ENCODE results near the gene KRTAP12-2. TPM values are rescaled to one million over a fixed set of nuclear protein-coding genes. Genes with fewer than 3 reads are reported as not detected.
A peak's percentile ranks its signal among the peaks of the same experiment; 100 is the strongest.

Gene KRTAP12-2
- not detected for total RNA-seq

- no peak for DNase-seq (ENCODE audit: low spot score)
Observed at GRCh38 chr21:44666401-44667320, at the start of gene KRTAP12-2. Gene KRTAP12-2, minus strand, starts transcription at chr21:44666927. Its CDS starts 41 bp downstream, at chr21:44666886.

- DNase-seq (ENCODE audit: low spot score), result peak; percentile 20
Observed at GRCh38 chr21:44714905-44715304, 48.2 kb upstream of the KRTAP12-2 start.

- DNase-seq (ENCODE audit: low spot score), result peak; percentile 32
Observed at GRCh38 chr21:44713846-44714245, 47.1 kb upstream of the KRTAP12-2 start.

GRCh38 chr21:44713130-44713529 lies 46.4 kb upstream of the KRTAP12-2 start:
- peak; percentile 40 for DNase-seq (ENCODE audit: low spot score)

- DNase-seq (ENCODE audit: low spot score), result peak; percentile 29
Observed at GRCh38 chr21:44712203-44713028, 45.7 kb upstream of the KRTAP12-2 start.

GRCh38 chr21:44711327-44712202 lies 44.8 kb upstream of the KRTAP12-2 start, which contains the start of gene TSPEAR:
Gene TSPEAR, minus strand, starts transcription at chr21:44711572. Its CDS starts 58 bp downstream, at chr21:44711514.
- peak; percentile 32 for DNase-seq (ENCODE audit: low spot score)

- peak; percentile 35 for DNase-seq (ENCODE audit: low spot score)
Observed at GRCh38 chr21:44710756-44711326, 44.1 kb upstream of the KRTAP12-2 start.

- peak; percentile 29 for DNase-seq (ENCODE audit: low spot score)
Observed at GRCh38 chr21:44710294-44710665, 43.6 kb upstream of the KRTAP12-2 start.

- DNase-seq (ENCODE audit: low spot score), result peak; percentile 35
Observed at GRCh38 chr21:44709426-44710293, 42.9 kb upstream of the KRTAP12-2 start.

- peak; percentile 28 for DNase-seq (ENCODE audit: low spot score)
Observed at GRCh38 chr21:44708866-44709425, 42.2 kb upstream of the KRTAP12-2 start.

GRCh38 chr21:44708213-44708865 lies 41.6 kb upstream of the KRTAP12-2 start:
- peak; percentile 37 for DNase-seq (ENCODE audit: low spot score)

GRCh38 chr21:44706706-44707581 lies 40.2 kb upstream of the KRTAP12-2 start:
- peak; percentile 32 for DNase-seq (ENCODE audit: low spot score)

GRCh38 chr21:44706026-44706705 lies 39.4 kb upstream of the KRTAP12-2 start:
- DNase-seq (ENCODE audit: low spot score), result peak; percentile 31

GRCh38 chr21:44704636-44705001 lies 37.9 kb upstream of the KRTAP12-2 start:
- peak; percentile 25 for DNase-seq (ENCODE audit: low spot score)

GRCh38 chr21:44703731-44704635 lies 37.3 kb upstream of the KRTAP12-2 start:
- peak; percentile 14 for DNase-seq (ENCODE audit: low spot score)

GRCh38 chr21:44702973-44703730 lies 36.4 kb upstream of the KRTAP12-2 start:
- no peak for DNase-seq (ENCODE audit: low spot score)
